Osteoblast (primary cell): ENCODE data around the gene PACRGL. TPM values are rescaled to one million over a fixed set of nuclear protein-coding genes. Genes with fewer than 3 reads are reported as not detected.

Experiments
- DNase-seq: peaks from one replicate; pipeline ENCODE4 v3.0.0; 2011; ENCODE audit warnings: low spot score, mixed read lengths; ENCODE audit not compliant: insufficient read length; ENCODE audit errors: missing footprints
- H2AFZ ChIP-seq: 2 replicates; pipeline ENCODE4 v1.6.0; 2011; ENCODE audit warnings: mild to moderate bottlenecking, low read length
- H3K27ac ChIP-seq: 2 replicates; pipeline ENCODE4 v1.5.1; 2011; ENCODE audit warnings: mild to moderate bottlenecking, low read depth, low read length, moderate library complexity
- H3K27me3 ChIP-seq: 2 replicates; pipeline ENCODE4 v1.6.0; 2012; ENCODE audit warnings: mild to moderate bottlenecking, control low read depth, inconsistent platforms, low read length, moderate library complexity; ENCODE audit not compliant: insufficient read depth
- H3K36me3 ChIP-seq: 2 replicates; pipeline ENCODE4 v1.5.1; 2011; ENCODE audit warnings: mild to moderate bottlenecking, low read length, control low read depth, moderate library complexity; ENCODE audit not compliant: insufficient read depth
- H3K4me1 ChIP-seq: 2 replicates; pipeline ENCODE4 v1.5.1; 2011; ENCODE audit warnings: mild to moderate bottlenecking, low read length, control low read depth, moderate library complexity; ENCODE audit not compliant: insufficient read depth
- H3K4me2 ChIP-seq: 2 replicates; pipeline ENCODE4 v1.6.0; 2011; ENCODE audit warnings: mild to moderate bottlenecking, low read length; ENCODE audit not compliant: insufficient read depth
- H3K4me3 ChIP-seq: fragments of 200-600 bp; sonication (generic); 3 replicates; pipeline ENCODE4 v1.5.1; 2012; ENCODE audit warnings: mild to moderate bottlenecking, low read length, inconsistent platforms; ENCODE audit not compliant: insufficient read depth
- H3K79me2 ChIP-seq: 2 replicates; pipeline ENCODE4 v1.6.0; 2012; ENCODE audit warnings: mild to moderate bottlenecking, low read length, control low read depth, inconsistent platforms; ENCODE audit not compliant: insufficient read depth
- H3K9me3 ChIP-seq: 2 replicates; pipeline ENCODE4 v1.5.1; 2011; ENCODE audit warnings: low read depth, low read length, control low read depth
- H4K20me1 ChIP-seq: 2 replicates; pipeline ENCODE4 v1.6.0; 2012; ENCODE audit warnings: mild to moderate bottlenecking, low read length, control low read depth; ENCODE audit not compliant: insufficient read depth
- CTCF ChIP-seq: IDR thresholded peaks from 2 replicates; pipeline ENCODE4 v1.5.1; 2011; ENCODE audit warnings: mild to moderate bottlenecking, low read depth, low read length, moderate library complexity; ENCODE audit errors: extremely low read depth
- total RNA-seq: library from RNA; depleted of rRNA; stranded (reverse); fragments of >200 nt; gene quantifications from 2 replicates; pipeline ENCODE4 v1.2.3, GENCODE V29; 2012

Gene PACRGL
- total RNA-seq, 1 donor = 27.5 TPM

- Histone ChIP-seq H3K27ac (no peak overlapping the region), H3K4me1 (no peaks in the 10 kb centered on the region), H3K79me2 (no peaks in the 10 kb centered on the region), H3K36me3 (no peaks in the 10 kb centered on the region), H3K4me3 (no peak overlapping the region), H3K4me2 (no peak overlapping the region), H4K20me1 (no peaks in the 10 kb centered on the region), H2AFZ (no peak overlapping the region), H3K9me3 (no peaks in the 10 kb centered on the region), H3K27me3 (no peaks in the 10 kb centered on the region)
- no peak for TF ChIP-seq CTCF
- DNase-seq = no peak
Measured at GRCh38 chr4:20787940-20788665, 87.8 kb downstream of the PACRGL start.
